ENCODE data around the gene SP3.
"Not testable (repeated sequence)": the region's sequence is repeated elsewhere in the genome, so short reads cannot be mapped to it uniquely, and the experiment has no call there.

SP3 gene

GRCh38 chr2:173941567-173941966, 23.6 kb downstream of the SP3 start:
- no peak for DNase-seq

GRCh38 chr2:173940208-173941020, 24.8 kb downstream of the SP3 start:
- DNase-seq: no peak

- no peak for DNase-seq
Observed at GRCh38 chr2:173938700-173939384, 26.3 kb downstream of the SP3 start.

- no peak for DNase-seq
Observed at GRCh38 chr2:173935305-173935704, 29.9 kb downstream of the SP3 start.

- no peak for DNase-seq
Observed at GRCh38 chr2:173934895-173935294, 30.3 kb downstream of the SP3 start.

- no peak for DNase-seq
Observed at GRCh38 chr2:173931751-173932150, 33.4 kb downstream of the SP3 start.

GRCh38 chr2:173929441-173929840, 35.7 kb downstream of the SP3 start:
- no peak for DNase-seq

GRCh38 chr2:173926875-173927274, 38.3 kb downstream of the SP3 start:
- DNase-seq: no peak

- DNase-seq: no peak
Observed at GRCh38 chr2:173924285-173924684, 40.9 kb downstream of the SP3 start.

- no peak for DNase-seq
Observed at GRCh38 chr2:173922760-173923159, 42.4 kb downstream of the SP3 start.

GRCh38 chr2:173922068-173922467, 43.1 kb downstream of the SP3 start:
- no peak for DNase-seq

- DNase-seq: no peak
Observed at GRCh38 chr2:173914055-173914927, 50.9 kb downstream of the SP3 start.

GRCh38 chr2:173909846-173910245, 55.3 kb downstream of the SP3 start:
- DNase-seq: no peak

- DNase-seq: no peak
Observed at GRCh38 chr2:173906626-173907025, 58.5 kb downstream of the SP3 start.

- DNase-seq: no peak
Observed at GRCh38 chr2:173903601-173904394, 61.4 kb downstream of the SP3 start.

GRCh38 chr2:173898996-173899395, 66.2 kb downstream of the SP3 start:
- no peak for DNase-seq

- DNase-seq: no peak
Observed at GRCh38 chr2:173898178-173898668, 67.0 kb downstream of the SP3 start.

- no peak for DNase-seq
Observed at GRCh38 chr2:173896755-173897154, 68.4 kb downstream of the SP3 start.

- DNase-seq: no peak
Observed at GRCh38 chr2:173892341-173892740, 72.8 kb downstream of the SP3 start.

- DNase-seq: no peak
Observed at GRCh38 chr2:173891315-173892037, 73.7 kb downstream of the SP3 start.

- DNase-seq: not testable (repeated sequence)
Observed at GRCh38 chr2:173889464-173889863, 75.7 kb downstream of the SP3 start.

GRCh38 chr2:173886613-173887012, 78.6 kb downstream of the SP3 start:
- DNase-seq: no peak
